Tibial nerve (tissue), 4 donors: ENCODE data around the gene RYR3. TPM values are rescaled to one million over a fixed set of nuclear protein-coding genes. Genes with fewer than 3 reads are reported as not detected.

Source experiments
- DNase-seq, 2 donors: peaks; one replicate each; pipeline ENCODE4 v3.0.0-alpha.2; 2019; ENCODE audit warnings: low spot score in 2 of 2
- H3K27ac ChIP-seq, 4 donors: fragments of 200-600 bp; sonication (generic) in 3 of 4; one replicate each; pipeline ENCODE4 v1.5.1; 2017 to 2019; ENCODE audit warnings: mild to moderate bottlenecking in 1 of 4
- H3K27me3 ChIP-seq, 2 donors: fragments of 200-600 bp; sonication (generic) in 1 of 2; one replicate each; pipeline versions ENCODE4 v1.5.1 to v1.6.0; 2017 to 2019
- H3K36me3 ChIP-seq, 3 donors: fragments of 200-600 bp; sonication (generic); one replicate each; pipeline ENCODE4 v1.5.1; 2018 to 2019
- H3K4me1 ChIP-seq, 4 donors: fragments of 200-600 bp; sonication (generic) in 3 of 4; one replicate each; pipeline ENCODE4 v1.5.1; 2017 to 2019
- H3K4me3 ChIP-seq, 4 donors: fragments of 200-600 bp; sonication (generic) in 3 of 4; one replicate each; pipeline ENCODE4 v1.5.1; 2017 to 2019; ENCODE audit warnings: mild to moderate bottlenecking in 1 of 4, moderate library complexity in 1 of 4
- H3K9me3 ChIP-seq, 4 donors: fragments of 200-600 bp; sonication (generic) in 3 of 4; one replicate each; pipeline ENCODE4 v1.5.1; 2017 to 2019
- EP300 ChIP-seq, 2 donors: sonication (generic); formaldehyde crosslinking; IDR thresholded peaks; one replicate each; pipeline ENCODE4 v1.6.1; 2017; ENCODE audit warnings: antibody characterized with exemption in 2 of 2, mild to moderate bottlenecking in 1 of 2
- POLR2A ChIP-seq, 2 donors: fragments of 450-650 bp; IDR thresholded peaks; one replicate each; pipeline ENCODE4 v1.6.1; 2017; ENCODE audit warnings: antibody characterized with exemption in 2 of 2, mild to moderate bottlenecking in 2 of 2, moderate library complexity in 2 of 2
- WGBS, 2 donors: methylation state at CpG; one replicate each; pipeline ENCODE4 v1.1.5; 2018; 5-methylcytosine and 5-hydroxymethylcytosine counted together
- total RNA-seq, 4 donors: library from RNA; depleted of rRNA; stranded (reverse); fragments of >200 nt; gene quantifications; one replicate each; pipeline ENCODE4 v1.1.0, GENCODE V29; 2016
- TF ChIP-seq, protein P1 (sequence below), 5 experiments: fragments of 200-600 bp in 3 of 5; fragments of 450-650 bp in 2 of 5; sonication (generic) in 3 of 5; IDR thresholded peaks; one replicate each; pipeline ENCODE4 v1.5.1; 2016 to 2019; ENCODE audit warnings: antibody characterized with exemption in 5 of 5, mild to moderate bottlenecking in 3 of 5, moderate library complexity in 2 of 5

The RYR3 gene
- total RNA-seq, 4 donors from 2014 or later = 1.2 to 7.0 (median 5.4) TPM

- TF ChIP-seq, protein P1, sequence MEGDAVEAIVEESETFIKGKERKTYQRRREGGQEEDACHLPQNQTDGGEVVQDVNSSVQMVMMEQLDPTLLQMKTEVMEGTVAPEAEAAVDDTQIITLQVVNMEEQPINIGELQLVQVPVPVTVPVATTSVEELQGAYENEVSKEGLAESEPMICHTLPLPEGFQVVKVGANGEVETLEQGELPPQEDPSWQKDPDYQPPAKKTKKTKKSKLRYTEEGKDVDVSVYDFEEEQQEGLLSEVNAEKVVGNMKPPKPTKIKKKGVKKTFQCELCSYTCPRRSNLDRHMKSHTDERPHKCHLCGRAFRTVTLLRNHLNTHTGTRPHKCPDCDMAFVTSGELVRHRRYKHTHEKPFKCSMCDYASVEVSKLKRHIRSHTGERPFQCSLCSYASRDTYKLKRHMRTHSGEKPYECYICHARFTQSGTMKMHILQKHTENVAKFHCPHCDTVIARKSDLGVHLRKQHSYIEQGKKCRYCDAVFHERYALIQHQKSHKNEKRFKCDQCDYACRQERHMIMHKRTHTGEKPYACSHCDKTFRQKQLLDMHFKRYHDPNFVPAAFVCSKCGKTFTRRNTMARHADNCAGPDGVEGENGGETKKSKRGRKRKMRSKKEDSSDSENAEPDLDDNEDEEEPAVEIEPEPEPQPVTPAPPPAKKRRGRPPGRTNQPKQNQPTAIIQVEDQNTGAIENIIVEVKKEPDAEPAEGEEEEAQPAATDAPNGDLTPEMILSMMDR (IDR thresholded peaks at IDR 0.05) = no peak
- no peak for TF ChIP-seq EP300 (IDR thresholded peaks at IDR 0.05)
- no peak for TF ChIP-seq POLR2A (IDR thresholded peaks at IDR 0.05)
- no peak for DNase-seq
- Histone ChIP-seq H3K27me3 (no peaks in the 10 kb centered on the region), H3K27ac (no peak overlapping the region), H3K4me3 (no peak overlapping the region), H3K36me3 (no peaks in the 10 kb centered on the region), H3K9me3 (no peaks in the 10 kb centered on the region), H3K4me1 (no peaks in the 10 kb centered on the region)
- WGBS, 2 donors = 51 to 67% methylated on average over 7 of the region's 7 CpGs
Measured at GRCh38 chr15:33600212-33600611, 289.4 kb downstream of the RYR3 start.

DNA sequence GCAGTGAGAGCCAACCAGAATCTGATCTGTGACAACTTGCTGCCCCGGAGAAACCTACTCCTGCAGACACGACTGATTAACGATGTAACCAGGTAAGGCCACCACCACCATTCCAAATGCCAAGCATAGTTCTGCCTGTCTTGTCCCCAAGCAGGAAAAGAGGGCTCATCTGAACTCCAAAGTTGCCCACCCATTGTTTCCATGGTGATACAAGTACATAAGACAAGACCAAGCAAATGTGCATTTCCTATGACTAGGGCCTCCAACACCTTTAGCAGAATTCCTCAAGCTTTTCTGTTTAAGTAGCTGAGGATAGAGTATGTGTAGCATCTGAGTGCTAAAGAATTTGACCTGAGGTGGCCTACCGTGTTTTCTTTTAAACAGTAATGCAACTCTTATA, 290.7 kb downstream of the RYR3 start:
- no peak overlapping the region for H3K4me3 ChIP-seq
- H3K27me3 ChIP-seq = no peaks in the 10 kb centered on the region
- H3K4me1 ChIP-seq = no peaks in the 10 kb centered on the region
- TF ChIP-seq POLR2A (IDR thresholded peaks at IDR 0.05) = no peak
- TF ChIP-seq, protein P1 (IDR thresholded peaks at IDR 0.05) = no peak
- H3K9me3 ChIP-seq = no peaks in the 10 kb centered on the region
- DNase-seq = no peak
- no peak overlapping the region for H3K27ac ChIP-seq
- WGBS, 2 donors = 89 to 98% methylated on average over 4 of the region's 4 CpGs
- H3K36me3 ChIP-seq = no peaks in the 10 kb centered on the region

DNA sequence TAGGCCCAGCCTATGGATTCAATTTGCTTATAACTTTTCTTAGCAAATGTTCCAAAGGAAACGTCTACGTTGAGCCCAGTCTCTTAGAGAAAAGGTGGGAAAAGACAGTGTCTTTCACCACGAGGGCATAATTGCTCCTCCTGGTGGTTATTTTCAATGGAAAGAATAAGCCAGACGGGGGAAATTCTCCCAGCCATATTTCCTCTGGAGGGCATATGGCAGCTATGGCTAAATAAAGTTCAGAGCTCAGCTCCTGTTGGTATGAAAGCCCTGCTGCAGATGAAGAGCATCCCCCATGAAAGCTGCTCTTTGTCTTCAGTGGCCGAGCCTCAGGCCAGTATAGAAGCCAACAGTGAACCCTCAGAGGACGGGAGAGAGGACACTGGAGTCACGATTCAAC, 297.9 kb downstream of the RYR3 start:
- Histone ChIP-seq H3K9me3 (no peaks in the 10 kb centered on the region), H3K36me3 (no peaks in the 10 kb centered on the region), H3K4me3 (no peak overlapping the region), H3K4me1 (no peaks in the 10 kb centered on the region), H3K27me3 (no peaks in the 10 kb centered on the region), H3K27ac (no peak overlapping the region)
- no peak for DNase-seq
- 26 to 38% methylated on average over 7 of the region's 7 CpGs for WGBS, 2 donors
- TF ChIP-seq, protein P1 (IDR thresholded peaks at IDR 0.05) = no peak
- TF ChIP-seq EP300 (IDR thresholded peaks at IDR 0.05) = no peak
- TF ChIP-seq POLR2A (IDR thresholded peaks at IDR 0.05) = no peak

DNA sequence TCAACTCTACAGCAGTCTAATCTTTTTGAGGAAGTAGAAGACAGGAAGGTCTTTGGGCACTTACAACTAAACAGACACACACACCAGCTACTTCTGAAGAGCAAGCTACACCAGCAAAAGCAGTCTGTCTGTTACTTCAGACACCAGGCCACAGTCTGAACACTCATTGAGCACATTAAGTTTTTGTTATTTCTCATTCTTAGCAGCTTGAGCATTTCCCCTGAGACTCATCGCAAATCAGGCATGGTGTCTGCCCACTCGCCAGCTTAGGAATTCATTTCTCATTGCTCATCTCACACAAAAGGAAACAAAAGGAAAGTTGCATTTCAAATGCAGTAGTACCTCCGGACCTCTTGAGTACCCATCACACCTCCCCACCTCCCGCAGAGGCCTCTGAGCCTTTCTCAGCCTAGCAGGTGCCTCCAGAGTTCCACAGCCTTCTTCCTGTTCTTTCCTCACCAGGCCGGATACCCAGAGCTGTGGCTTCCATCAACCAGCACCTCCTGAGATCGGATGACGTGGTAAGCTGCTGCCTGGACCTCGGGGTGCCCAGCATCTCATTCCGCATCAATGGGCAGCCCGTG, 302.0 kb downstream of the RYR3 start:
- Histone ChIP-seq H3K9me3 (no peaks in the 10 kb centered on the region), H3K4me3 (no peak overlapping the region), H3K27me3 (no peaks in the 10 kb centered on the region), H3K36me3 (no peaks in the 10 kb centered on the region), H3K27ac (no peak overlapping the region), H3K4me1 (no peaks in the 10 kb centered on the region)
- no peak for DNase-seq
- no peak for TF ChIP-seq EP300 (IDR thresholded peaks at IDR 0.05)
- TF ChIP-seq, protein P1 (IDR thresholded peaks at IDR 0.05) = no peak
- TF ChIP-seq POLR2A (IDR thresholded peaks at IDR 0.05) = no peak
- WGBS, 2 donors = 79 to 80% methylated on average over 10 of the region's 10 CpGs

- no peak overlapping the region for H3K4me3 ChIP-seq
- no peaks in the 10 kb centered on the region for H3K36me3 ChIP-seq
- no peaks in the 10 kb centered on the region for H3K4me1 ChIP-seq
- H3K27ac ChIP-seq = no peak overlapping the region
- DNase-seq = no peak
- peaks cover 0 to 2% of the 10 kb centered on the region in 2 donors for H3K27me3 ChIP-seq
- 63 to 65% methylated on average over 3 of the region's 3 CpGs for WGBS, 2 donors
- TF ChIP-seq EP300 (IDR thresholded peaks at IDR 0.05) = no peak
- TF ChIP-seq, protein P1 (IDR thresholded peaks at IDR 0.05) = no peak
- H3K9me3 ChIP-seq = no peaks in the 10 kb centered on the region
Measured at GRCh38 chr15:33616475-33616874, 305.7 kb downstream of the RYR3 start.
